OCI-LY3 (cell line): ENCODE measurements around the gene CALHM6.

Source experiments
- CTCF ChIP-seq: fragments of 200-600, 300-600 bp; sonication (generic); IDR thresholded peaks from 2 replicates; pipeline ENCODE4 v1.5.1; 2014; ENCODE audit warnings: antibody characterized with exemption, low read length, low read depth
- EZH2phosphoT487 ChIP-seq: fragments of 200-600 bp; shearing (Covaris generic); IDR thresholded peaks from 2 replicates; pipeline ENCODE4 v1.6.1; 2018; ENCODE audit warnings: antibody characterized with exemption, mixed run types, low read depth

- TF ChIP-seq CTCF (no peak), EZH2phosphoT487 (no peak)
Measured at GRCh38 chr6:116422238-116422637, 38.9 kb upstream of the CALHM6 start.
